ENCODE results near the gene PSMB11.

- TF ChIP-seq CTCF (IDR thresholded peaks at IDR 0.05) (no peak), EZH2phosphoT487 (IDR thresholded peaks at IDR 0.05) (no peak)
Observed at GRCh38 chr14:23033251-23033727, 8.7 kb upstream of the PSMB11 start.

All from neural progenitor cell (in vitro differentiated cells).